A673 (cell line): ENCODE data around the gene SVOP.

Source experiments
- CTCF ChIP-seq: fragments of 300-800, 200-600 bp; sonication (generic); conservative IDR thresholded peaks from 2 replicates; pipeline ENCODE4 v1.5.1; 2017; ENCODE audit warnings: low read depth, mild to moderate bottlenecking, antibody characterized with exemption, low read length, moderate library complexity, mixed read lengths
- EZH2 ChIP-seq: fragments of 200-600 bp; sonication (generic); IDR thresholded peaks from 2 replicates; pipeline ENCODE4 v1.6.1; 2017; ENCODE audit warnings: borderline replicate concordance, low read depth, mild to moderate bottlenecking, mixed read lengths, antibody characterized with exemption, low read length; ENCODE audit not compliant: poor library complexity, severe bottlenecking

DNA sequence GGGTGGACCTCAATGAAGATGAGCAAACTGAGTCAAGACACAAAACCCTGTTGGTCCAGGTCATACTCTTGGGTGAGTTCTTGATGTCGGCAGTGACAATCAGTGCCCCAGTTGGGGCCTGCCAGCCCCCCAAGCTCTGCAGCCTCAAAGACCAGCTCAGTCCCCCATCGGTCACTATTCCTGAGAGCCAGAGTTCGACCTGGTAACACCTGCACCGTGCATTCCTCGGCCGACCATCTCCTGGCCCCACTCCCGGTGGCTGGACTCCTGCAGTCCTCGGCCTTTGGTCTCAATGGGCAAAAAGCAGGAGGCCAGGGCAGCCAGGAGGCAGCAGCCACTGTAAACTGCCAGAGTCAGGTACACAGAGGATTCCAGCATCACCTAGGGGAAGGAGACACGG lies 108.5 kb downstream of the SVOP start:
- TF ChIP-seq CTCF (no peak), EZH2 (no peak)
